ENCODE results near the gene LGALS1. TPM values are rescaled to one million over a fixed set of nuclear protein-coding genes. Genes with fewer than 3 reads are reported as not detected.

LGALS1 gene
- total RNA-seq = 55.5 TPM

DNA sequence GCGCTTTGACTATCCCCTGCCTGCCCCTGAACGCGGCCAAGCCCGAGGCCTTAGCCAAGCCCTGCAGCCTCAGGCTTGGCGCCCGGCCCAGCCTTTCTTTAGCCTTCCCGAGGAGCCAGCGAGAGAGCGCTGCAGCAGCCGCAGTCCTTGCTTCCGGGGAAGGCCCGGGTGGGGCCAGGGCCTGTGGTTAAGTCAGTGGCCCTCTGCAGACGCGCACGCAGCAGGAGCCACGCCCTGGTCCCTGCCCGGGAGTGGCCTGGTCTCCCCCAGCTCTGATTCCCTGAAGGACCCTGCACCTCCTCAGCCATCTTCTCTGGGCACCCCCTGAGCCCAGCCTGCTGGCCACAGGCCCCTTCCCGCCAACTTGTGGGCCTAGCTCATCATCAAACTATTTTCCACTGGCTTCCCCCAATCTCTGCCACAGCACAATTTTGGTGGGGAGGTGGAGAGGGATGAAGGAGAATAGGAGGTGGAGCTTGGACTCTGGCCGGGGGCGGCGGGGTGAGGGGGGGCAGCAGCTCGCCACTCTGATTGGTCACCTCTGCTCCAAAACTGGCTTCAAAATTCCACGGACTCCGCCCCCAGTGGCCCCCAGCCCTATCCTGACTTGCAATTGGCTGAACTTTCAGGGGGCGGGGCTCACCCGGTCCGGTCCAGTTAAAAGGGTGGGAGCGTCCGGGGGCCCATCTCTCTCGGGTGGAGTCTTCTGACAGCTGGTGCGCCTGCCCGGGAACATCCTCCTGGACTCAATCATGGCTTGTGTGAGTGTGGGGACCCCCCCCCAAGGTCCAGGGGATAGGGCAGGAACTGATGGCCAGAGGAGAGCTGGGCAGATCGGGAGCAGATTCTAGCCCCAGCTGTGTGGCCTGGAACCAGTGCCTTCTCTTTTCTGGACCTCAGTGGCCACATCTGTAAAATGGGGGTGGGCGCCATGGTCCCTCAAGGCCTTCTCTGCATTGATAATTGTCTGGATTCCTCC lies at the start of gene LGALS1:
LGALS1 (plus strand) TSS at position 686 of the 979 bp plus-strand sequence; CDS start at position 753, 67 bp downstream.
- peak; percentile 82 for ATAC-seq

DNA sequence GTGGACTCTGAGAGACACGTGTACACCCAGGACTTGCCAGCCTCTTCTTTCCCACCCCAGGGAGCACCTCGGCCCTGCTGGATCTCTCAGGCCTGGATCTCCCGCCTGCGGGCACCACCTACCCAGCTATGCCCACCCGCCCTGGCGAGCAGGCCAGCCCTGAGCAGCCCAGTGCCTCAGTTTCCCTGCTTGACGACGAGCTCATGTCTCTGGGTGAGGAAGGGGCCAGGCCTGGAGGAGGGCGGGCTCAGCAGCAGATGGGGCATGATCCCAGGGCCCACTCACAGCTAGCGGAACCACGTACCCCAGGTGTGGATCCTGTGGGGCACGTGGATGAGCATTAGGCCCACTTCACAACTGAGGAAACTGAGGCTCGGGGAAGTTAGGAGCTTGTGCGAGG lies 49.7 kb upstream of the LGALS1 start:
- peak; percentile 0 for ATAC-seq

DNA sequence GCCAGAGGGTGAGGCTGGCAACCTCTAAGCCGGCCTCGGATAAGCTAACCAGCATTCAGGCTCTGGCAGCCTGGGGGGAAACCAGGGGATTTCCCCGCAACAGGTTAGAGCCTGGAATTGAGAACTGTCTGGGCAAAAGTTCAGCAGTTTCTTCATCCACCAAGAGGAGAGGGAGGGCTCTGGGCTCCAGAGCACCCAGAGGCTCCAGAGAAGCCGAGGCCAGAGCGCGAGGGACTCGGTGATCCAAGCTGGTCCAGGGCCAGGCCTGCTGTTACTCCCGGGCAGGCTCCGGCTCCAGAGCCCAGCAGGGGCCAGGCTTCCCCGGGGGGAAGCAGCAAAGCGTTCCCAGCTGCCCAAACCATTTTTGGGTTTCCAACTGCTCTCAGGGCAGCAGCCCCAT lies 49.3 kb upstream of the LGALS1 start:
- peak; percentile 34 for ATAC-seq

DNA sequence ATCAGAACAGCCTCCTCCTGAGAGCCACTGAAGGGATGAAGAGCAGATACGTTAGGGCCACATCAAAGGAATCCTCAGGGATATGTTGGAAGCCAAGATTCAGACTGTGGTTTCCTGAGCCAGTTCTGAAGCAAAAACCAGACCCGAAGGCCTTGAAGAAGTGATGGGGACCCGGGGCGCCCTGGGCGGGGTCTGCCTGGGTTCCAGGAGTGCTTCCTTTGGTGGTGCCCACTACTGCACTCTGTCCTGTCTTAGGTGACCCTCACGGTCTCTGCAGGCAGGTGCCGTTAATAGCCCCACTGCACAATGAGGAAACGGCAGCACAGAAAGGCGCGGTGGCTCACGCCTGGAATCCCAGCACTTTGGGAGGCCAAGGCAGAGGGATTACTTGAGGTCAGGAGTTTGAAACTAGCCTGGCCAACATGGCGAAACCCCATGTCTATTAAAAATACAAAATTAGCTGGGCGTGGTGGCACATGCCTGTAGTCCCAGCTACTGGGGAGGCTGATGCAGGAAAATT lies 48.8 kb upstream of the LGALS1 start:
- no peak for ATAC-seq

DNA sequence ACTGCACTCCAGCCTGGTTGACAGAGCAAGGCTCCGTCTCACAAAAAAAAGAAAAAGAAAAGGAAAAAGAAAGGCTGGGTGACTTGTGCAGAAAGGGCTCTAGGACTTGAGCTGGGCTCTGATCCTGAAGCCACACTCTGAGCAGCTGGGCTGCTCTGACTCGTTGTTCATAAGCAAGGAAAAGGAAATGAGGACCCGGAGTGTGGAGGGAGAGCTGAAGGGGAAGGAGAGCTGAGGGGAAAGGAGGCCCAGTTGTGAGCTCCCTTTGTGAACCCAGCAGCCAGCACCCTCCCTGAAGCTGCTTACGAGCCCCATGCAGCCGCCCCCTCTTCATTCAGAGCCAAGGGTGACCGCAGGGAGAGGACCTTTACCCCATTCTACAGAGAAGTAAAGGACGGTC lies 48.3 kb upstream of the LGALS1 start:
- no peak for ATAC-seq

DNA sequence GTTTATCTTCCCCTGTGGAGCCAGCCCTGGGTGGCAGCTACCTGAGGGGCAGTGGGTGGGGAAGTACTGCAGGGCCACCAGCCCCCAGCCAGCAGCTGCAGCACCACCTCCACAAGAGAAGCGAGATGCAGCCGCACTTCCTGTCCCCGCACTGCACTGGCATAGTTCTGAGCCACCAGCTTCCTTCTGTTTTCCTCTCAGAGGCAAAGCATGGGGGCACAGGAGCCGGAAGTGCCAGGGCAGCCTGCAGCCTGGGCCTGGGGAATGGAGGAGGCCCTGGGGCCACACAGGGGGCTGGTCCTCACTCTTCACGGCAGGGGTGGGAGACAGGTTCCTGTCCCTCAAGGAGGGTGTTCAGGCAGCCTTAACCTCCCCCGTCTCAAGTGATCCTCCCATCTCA lies 47.9 kb upstream of the LGALS1 start:
- ATAC-seq = no peak

DNA sequence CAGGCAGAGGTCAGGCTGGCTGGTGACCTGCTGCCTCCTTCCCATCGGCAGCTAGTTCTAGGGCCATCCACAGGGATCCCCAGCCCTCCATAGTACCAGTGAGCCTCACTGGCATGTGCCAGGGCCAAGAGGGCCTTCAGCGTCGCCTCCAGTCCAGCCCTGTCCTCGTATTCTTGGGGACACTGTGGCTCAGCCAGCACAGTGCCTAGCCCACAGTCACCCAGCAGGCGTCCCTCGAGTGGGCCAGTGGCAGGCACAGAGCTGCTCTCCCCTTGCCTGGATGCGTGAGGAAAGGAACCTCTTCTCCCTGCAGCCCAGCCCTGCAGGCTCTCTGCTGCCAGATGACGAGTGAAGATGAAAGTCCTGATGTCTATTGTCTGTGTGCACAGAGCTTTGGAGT lies 46.6 kb upstream of the LGALS1 start:
- no peak for ATAC-seq

DNA sequence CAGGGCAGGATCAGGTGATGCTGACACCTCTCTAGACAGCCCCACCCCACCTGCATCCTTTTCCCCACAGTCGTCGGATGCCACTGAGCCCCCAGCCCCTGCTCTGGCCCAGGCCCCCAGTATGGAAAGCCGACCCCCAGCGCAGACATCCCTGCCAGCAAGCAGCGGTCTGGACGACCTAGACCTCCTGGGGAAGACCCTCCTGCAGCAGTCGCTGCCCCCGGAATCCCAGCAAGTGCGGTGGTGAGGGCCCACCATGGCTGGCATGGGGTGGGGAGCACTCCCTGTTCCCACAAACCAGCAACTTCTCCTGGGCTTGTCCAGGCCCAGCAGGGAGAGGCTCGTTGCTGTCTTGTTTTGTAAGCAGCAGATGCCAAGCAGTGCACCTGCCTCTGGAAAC lies 45.5 kb upstream of the LGALS1 start:
- no peak for ATAC-seq

DNA sequence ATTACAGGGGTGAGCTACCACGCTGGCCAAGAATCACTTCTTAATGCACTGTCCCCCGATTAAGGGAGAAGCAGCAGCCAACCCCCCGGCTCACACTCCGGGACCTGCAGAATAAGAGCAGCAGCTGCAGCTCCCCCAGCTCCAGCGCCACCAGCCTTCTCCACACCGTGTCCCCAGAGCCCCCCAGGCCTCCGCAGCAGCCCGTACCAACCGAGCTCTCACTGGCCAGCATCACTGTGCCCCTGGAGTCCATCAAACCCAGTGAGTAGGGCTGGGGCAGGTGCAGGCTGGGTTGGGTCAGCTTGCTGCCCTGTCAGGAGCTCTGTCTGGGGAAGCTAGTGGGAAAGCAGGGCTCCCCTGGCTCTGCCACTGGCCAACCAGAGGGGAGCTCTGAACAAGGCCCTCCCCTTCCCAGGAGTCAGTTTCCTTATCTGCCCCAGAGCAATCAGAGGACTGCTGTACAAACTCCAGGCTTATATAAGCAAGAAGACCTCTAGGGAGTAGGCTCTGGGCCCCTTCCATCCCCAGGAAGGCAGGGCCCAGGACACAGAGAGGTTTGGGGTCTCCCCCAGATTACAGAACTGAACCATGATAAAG lies 44.5 kb upstream of the LGALS1 start:
- no peak for ATAC-seq

DNA sequence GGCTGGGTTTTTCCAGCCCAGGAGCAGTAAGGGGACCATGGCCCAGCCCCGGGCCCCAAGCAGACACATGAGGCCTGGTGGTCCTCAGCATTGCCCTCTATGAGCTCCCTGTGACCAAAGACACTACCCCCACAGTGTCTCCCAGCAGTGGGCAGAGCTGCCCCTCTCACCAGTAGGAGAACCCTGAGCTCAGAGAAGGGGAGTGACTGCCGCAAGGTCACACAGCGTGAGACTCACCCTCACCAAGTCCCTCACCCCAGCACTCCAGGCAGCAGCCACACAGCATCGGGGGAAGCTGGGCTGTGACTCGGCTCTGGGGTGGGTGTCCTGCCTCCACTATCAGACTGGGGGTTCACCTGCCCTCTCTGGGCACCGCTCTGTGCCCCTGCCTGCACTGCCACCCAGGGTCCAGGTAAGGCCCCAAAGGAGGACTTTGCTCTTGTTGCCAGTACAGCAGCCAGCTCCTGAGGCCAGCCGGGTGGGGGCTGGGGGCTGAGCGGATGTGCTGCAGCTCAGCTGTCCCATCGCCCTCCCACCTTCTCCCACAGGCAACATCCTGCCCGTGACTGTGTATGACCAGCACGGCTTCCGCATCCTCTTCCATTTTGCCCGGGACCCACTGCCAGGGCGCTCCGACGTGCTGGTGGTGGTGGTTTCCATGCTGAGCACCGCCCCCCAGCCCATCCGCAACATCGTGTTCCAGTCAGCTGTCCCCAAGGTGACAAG lies 43.8 kb upstream of the LGALS1 start:
- ATAC-seq = no peak

DNA sequence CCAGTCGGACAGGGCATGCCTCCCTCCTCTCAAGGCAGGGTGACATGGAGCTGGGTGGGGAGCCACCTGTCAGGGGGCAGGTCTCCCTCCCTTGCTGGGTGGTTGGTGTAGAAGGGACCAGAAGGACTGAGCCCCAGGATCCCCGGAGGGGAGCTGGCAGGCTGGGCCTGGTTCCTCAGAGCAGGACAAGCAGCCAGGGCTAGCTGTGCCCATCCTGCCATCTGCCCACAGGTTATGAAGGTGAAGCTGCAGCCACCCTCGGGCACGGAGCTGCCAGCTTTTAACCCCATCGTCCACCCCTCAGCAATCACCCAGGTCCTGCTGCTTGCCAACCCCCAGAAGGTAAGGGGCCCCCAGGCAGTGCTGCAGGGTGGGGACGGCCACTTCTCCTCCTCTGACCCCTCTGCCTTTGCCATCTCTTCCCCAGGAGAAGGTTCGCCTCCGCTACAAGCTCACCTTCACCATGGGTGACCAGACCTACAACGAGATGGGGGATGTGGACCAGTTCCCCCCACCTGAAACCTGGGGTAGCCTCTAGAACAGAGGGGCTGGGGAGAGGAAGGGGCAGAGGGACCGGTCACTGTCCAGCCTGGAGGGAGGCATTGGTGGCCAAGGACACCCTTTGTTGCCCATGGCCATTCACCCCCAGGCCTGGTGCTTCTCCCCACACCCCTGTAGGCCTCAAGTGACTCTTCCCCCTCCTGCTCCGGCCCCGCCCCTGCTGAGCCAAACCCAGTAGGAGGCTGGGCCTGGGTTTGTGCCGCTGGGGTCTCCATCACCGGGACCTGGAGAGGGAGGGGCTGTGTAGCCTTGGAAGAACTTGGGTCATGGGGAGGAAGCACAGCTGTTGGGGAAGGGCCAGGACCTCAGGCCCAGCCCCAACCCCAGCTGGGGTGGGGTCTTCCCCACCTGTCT lies 43.0 kb upstream of the LGALS1 start:
- no peak for ATAC-seq

DNA sequence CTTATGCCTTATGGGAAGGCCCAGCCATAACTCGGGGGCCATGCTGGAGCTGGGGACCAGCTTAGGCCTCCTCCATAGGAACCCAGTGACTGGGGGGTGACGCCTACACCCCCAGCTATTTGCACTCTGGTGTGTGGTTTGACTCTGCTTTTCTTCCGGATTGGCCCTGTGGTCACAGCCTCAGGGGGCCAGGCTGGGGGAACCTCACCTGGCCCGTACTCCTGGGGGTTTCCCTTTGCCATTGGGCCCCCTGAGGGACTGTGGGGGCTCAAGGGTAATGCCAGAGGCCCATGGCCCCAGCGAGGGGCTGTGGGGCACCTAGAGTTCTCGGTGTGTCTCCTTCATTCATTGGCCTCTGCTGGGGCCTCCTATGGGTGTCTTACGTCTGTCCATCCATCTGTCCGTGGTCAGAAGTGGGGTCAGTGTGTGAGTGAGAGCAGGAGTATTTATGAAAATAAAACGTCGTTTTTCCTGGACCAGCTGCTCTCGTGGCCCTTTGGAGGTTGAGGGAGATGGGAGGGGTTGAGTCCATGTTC lies 42.3 kb upstream of the LGALS1 start:
- ATAC-seq = peak; percentile 2

DNA sequence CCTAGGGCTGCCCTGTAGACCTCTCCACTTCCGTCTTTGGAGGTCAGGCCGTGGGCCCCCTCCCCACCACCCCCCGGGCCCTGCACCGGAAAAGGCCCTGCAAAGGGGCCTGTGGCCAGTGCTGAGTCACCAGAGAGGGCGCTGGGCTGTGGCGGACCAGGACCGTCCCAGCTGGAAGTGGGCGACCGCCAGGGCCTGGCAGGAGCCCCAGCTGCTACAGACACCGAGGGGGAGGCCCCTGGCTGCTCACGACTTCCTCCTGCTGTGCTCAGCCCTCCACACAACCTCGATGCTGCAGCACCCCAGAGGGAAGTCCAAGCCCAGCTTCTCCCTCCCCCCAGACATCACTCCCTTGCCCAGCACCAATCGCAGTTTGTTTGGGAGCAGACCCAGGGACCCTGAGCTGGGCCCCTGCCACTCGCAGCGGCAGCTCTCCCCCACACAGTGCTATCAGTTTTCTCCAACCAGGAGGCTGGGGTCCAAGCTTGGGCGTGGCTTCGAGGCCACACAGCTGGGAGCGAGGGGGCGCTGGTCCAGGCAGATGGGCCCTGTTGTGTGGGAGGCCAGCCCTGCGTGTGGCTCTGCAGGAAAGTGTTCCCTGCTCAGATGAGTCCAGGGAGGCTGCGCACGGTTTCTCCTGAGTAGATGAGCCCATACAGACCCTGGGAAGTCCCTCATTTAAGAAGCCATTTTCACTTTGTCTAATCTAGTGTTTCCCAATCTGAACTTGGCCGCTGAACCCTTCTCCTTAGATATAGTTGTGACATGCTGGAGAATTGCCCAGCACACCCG lies 41.6 kb upstream of the LGALS1 start:
- ATAC-seq = peak; percentile 22

DNA sequence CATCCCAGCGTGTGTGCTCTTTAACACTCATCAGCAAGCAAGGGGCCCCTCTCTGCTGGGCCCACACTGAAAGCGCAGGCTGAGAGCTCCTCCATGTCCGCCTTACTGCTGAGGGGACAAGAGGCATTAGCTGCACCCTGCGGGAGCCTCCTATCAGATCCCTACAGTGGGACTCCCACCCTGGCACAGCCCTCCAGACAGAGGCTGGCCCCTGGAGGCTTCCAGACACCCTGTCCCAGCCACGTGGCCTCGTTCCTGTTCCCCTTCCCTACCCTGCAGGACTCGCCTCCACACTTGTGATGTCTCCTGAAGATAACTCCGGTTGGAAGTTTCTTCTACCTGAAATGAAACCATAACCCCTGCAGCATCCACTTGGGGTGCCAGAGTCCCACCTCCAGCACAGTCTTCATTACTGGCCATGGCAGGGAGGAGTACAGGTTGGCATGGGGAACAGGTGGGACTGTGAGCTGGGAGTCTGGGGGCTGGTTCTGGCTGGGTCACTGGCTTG lies 41.0 kb upstream of the LGALS1 start:
- no peak for ATAC-seq

DNA sequence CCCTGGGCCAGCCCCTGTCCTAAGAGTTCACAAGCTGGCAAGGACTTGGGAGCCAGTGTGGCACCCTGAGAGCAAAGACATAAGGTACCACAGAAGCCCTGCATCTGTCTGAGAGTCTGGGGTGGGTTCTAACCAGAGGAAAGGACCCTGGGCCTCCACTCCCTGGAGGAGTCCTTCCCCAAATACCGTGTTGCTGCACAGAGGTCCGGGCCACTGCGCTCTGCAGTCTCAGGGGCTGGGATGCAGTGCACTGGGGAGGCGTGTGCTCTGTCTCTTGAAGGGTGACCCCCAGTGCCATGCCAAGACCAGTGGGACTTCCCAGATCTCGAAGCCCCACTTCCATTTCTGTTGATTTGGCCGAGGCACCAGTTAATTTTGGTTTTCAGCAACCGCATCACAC lies 40.3 kb upstream of the LGALS1 start:
- ATAC-seq = no peak

DNA sequence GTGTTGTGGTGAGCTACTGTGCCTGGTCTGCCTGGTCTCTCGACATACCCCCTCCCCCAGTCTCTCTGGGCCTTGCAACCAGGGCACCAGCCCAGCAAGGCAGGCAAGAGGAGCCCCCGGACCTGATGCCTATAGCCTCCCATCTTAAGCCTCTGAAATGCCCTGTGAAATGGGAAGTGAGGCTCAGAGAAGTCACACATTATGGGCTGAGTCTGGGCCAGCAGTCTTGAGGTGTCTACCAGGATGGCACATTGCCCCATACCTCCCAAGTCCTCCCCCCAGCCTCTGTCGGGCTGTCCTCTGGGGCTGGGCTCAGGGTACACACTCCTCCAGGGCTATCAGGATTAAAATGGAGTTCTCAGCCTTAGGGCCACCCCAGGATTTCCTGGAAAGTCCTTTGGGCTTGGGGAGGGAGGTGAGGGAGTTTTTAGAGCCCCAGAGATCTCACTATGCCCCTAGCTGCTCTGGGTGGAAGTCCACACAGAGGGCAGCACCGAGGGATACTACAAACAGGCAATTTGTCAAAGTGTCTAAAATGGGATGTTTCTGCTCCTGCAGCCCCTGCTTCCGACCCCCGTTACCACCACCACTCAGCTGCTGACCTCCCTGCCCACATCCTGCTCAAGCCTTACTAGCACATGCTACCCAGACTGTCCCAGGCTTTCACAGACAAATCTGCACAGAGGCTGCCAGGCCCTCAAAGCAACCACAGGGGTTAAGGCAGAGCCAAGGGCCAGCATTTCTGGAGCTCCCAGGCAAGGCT lies 39.1 kb upstream of the LGALS1 start:
- no peak for ATAC-seq

DNA sequence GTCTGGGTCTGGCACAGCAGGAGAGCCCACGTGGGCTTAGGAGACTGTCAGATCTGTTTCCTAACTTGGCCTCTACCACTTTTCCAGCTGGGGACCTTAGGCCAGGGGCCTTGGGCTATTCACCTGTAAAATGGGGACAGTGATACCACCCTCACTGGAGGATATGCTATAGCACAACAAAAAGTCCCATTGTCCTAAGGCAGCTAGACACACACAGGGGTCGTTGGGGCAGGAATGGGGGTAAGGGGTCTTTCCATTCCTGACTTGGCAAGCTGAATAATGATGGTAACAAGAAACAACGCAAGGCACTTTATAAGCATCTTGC lies 38.5 kb upstream of the LGALS1 start:
- no peak for ATAC-seq

DNA sequence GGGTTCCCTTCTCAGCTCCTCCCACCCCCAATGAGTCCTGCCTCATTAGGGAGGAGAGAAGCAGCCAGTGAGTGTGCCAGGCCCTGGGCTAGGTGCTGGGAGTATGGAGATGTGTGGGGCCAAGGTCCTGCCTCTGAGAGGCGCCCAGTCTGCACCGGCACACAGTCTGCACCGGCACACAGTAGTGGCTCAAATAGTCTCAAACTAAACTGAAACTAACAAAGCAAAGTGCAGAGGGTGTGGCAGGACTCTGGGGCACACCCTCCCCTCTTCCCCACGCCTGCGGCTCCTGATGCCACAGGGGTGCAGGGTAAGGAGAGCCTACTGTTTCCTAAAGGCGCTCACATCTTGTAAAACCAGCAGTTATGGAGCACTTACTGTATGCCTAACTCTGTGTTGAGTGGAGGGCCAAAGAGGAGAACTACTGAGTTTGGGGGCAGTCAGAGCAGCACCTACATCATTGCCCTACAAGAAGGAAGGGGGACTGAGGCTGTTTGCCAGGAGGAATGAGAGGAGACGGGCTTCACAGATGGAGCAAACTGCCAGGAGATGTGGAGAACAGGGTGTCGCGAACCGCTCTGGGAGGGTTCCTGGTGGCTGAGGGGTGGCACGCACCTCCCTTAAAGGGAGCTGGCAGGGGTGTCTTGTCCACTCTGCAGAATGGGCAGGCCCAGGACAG lies 36.9 kb upstream of the LGALS1 start:
- ATAC-seq = peak; percentile 47

DNA sequence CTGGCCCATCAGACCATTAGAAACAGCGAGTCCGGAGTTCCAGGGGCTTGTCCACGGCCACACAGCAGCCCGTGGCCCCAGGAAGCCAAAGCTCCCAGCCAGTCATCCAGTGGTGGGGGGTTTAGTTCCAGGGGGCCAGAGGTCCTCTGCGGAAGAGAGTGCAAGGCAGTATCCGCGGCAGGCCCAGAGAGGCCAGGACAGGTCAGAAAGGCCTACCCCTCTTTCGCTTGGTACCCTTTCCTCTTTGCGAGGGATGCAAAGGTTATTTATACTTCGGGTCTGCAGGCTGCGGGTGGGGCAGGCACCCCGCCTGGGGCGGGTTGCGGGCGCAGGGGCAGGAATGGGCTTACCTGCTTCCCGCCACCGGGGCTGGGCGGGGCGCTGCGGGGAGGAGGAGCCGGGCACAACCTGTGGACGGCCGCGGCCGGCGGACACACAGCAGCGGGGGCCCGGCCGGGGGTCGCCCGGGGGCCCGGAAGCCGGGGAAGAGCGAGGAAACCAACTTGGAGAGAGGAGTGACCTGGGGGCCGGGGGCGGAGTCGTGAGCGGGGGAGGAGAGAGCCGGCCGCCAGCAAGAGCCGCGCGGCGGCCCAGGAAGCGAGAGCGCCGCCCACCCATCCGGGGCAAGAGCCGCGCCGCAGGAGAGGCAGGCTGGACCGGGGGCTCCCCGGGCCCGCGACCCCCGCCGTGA lies 36.2 kb upstream of the LGALS1 start, which contains the start of gene SH3BP1:
SH3BP1 (plus strand) TSS at position 600 of the 691 bp plus-strand sequence. CDS start 119 bp downstream, outside the sequence.
- ATAC-seq = peak; percentile 17
